HepG2 (cell line): ENCODE results near the gene CSNK1D. TPM values are rescaled to one million over a fixed set of nuclear protein-coding genes. Genes with fewer than 3 reads are reported as not detected.
A peak's percentile ranks its signal among the peaks of the same experiment; 100 is the strongest.

Source experiments
- CREB1 ChIP-seq, 2 experiments: fragments of 450-650 bp in 1 of 2; IDR thresholded peaks; 2 replicates each; pipeline ENCODE4 v1.6.1; 2016 to 2017; ENCODE audit warnings: control low read depth in 1 of 2, mild to moderate bottlenecking in 1 of 2, missing compliant biosample characterization in 1 of 2, missing genetic modification characterization in 1 of 2
- DR1 ChIP-seq: sonication (generic); formaldehyde crosslinking; IDR thresholded peaks from 2 replicates; pipeline ENCODE4 v1.8.0; 2021; ENCODE audit warnings: mild to moderate bottlenecking, missing genetic modification reagents, inconsistent platforms
- E2F5 ChIP-seq: sonication (generic); formaldehyde crosslinking; conservative IDR thresholded peaks from 2 replicates; pipeline ENCODE4 v1.4.0; 2020; ENCODE audit warnings: missing genetic modification reagents
- FIP1L1 ChIP-seq: fragments of 200-400 bp; formaldehyde crosslinking; IDR thresholded peaks from 2 replicates; pipeline ENCODE4 v1.6.1; 2018; ENCODE audit warnings: low read depth, mild to moderate bottlenecking, low read length, moderate library complexity, borderline replicate concordance; ENCODE audit not compliant: insufficient read depth
- FOXA1 ChIP-seq, 2 experiments: fragments of 450-650 bp in 1 of 2; sonication (generic) in 1 of 2; formaldehyde crosslinking in 1 of 2; IDR thresholded peaks; 2 replicates each; pipeline versions ENCODE4 v1.4.0 to v1.6.1; 2016 to 2020; ENCODE audit warnings: missing genetic modification reagents in 1 of 2
- HDAC6 ChIP-seq: fragments of 200-600 bp; sonication (generic); IDR thresholded peaks from 2 replicates; pipeline ENCODE4 v1.7.0; 2017; ENCODE audit warnings: mild to moderate bottlenecking, antibody characterized with exemption, low read length, low read depth
- HMG20B ChIP-seq: conservative IDR thresholded peaks from 2 replicates; pipeline ENCODE4 v1.6.1; 2016; ENCODE audit warnings: missing genetic modification reagents, missing compliant biosample characterization
- JARID2 ChIP-seq: sonication (generic); formaldehyde crosslinking; IDR thresholded peaks from 2 replicates; pipeline ENCODE4 v1.8.1; 2023; ENCODE audit warnings: missing genetic modification reagents, inconsistent platforms; ENCODE audit not compliant: insufficient replicate concordance
- JUN ChIP-seq: sonication (generic); formaldehyde crosslinking; IDR thresholded peaks from 2 replicates; pipeline ENCODE4 v1.4.0; 2020; ENCODE audit warnings: mild to moderate bottlenecking, missing genetic modification reagents
- KDM3A ChIP-seq: IDR thresholded peaks from 2 replicates; pipeline ENCODE4 v1.6.1; 2018; ENCODE audit warnings: low read depth, missing compliant biosample characterization
- KDM6A ChIP-seq: IDR thresholded peaks from 2 replicates; pipeline ENCODE4 v1.6.1; 2016; ENCODE audit warnings: low read depth
- LRRFIP1 ChIP-seq: sonication (generic); formaldehyde crosslinking; conservative IDR thresholded peaks from 2 replicates; pipeline ENCODE4 v1.4.0; 2020; ENCODE audit warnings: missing genetic modification reagents
- MTA3 ChIP-seq: sonication (generic); formaldehyde crosslinking; IDR thresholded peaks from 2 replicates; pipeline ENCODE4 v1.4.0; 2020; ENCODE audit warnings: missing genetic modification reagents
- NBN ChIP-seq: fragments of 450-650 bp; conservative IDR thresholded peaks from 2 replicates; pipeline ENCODE4 v1.6.1; 2017
- NFE2 ChIP-seq: sonication (generic); formaldehyde crosslinking; IDR thresholded peaks from 2 replicates; pipeline ENCODE4 v1.4.0; 2020; ENCODE audit warnings: missing genetic modification reagents
- PPARG ChIP-seq: conservative IDR thresholded peaks from 2 replicates; pipeline ENCODE4 v1.6.1; 2016; ENCODE audit warnings: missing biosample characterization, missing genetic modification reagents
- SMAD3 ChIP-seq: sonication (generic); formaldehyde crosslinking; IDR thresholded peaks from 2 replicates; pipeline ENCODE4 v1.4.0; 2020; ENCODE audit warnings: missing genetic modification reagents
- SNAPC5 ChIP-seq: sonication (generic); formaldehyde crosslinking; IDR thresholded peaks from 2 replicates; pipeline ENCODE4 v1.8.1; 2023; ENCODE audit warnings: mild to moderate bottlenecking, missing genetic modification reagents, borderline replicate concordance
- ZFP90 ChIP-seq: sonication (generic); formaldehyde crosslinking; IDR thresholded peaks from 2 replicates; pipeline ENCODE4 v1.8.0; 2022; ENCODE audit warnings: missing genetic modification reagents, mild to moderate bottlenecking, inconsistent platforms, borderline replicate concordance
- ZNF160 ChIP-seq: sonication (generic); formaldehyde crosslinking; IDR thresholded peaks from 2 replicates; pipeline ENCODE4 v1.8.0; 2022; ENCODE audit warnings: mild to moderate bottlenecking, inconsistent platforms, missing genetic modification reagents
- ZNF180 ChIP-seq: sonication (generic); formaldehyde crosslinking; IDR thresholded peaks from 2 replicates; pipeline ENCODE4 v1.4.0; 2020; ENCODE audit warnings: low read depth, missing genetic modification reagents, borderline replicate concordance
- ZNF335 ChIP-seq: sonication (generic); formaldehyde crosslinking; IDR thresholded peaks from 2 replicates; pipeline ENCODE4 v1.4.0; 2020; ENCODE audit warnings: missing genetic modification reagents
- ZNF44 ChIP-seq: sonication (generic); formaldehyde crosslinking; IDR thresholded peaks from 2 replicates; pipeline ENCODE4 v1.5.1; 2020; ENCODE audit warnings: mild to moderate bottlenecking, missing genetic modification reagents
- ZNF530 ChIP-seq: sonication (generic); formaldehyde crosslinking; IDR thresholded peaks from 2 replicates; pipeline ENCODE4 v1.5.0; 2020; ENCODE audit warnings: low read depth, mild to moderate bottlenecking, missing genetic modification reagents
- ZNF749 ChIP-seq: sonication (generic); formaldehyde crosslinking; IDR thresholded peaks from 2 replicates; pipeline ENCODE4 v1.8.0; 2022; ENCODE audit warnings: mild to moderate bottlenecking, missing genetic modification reagents, moderate library complexity, borderline replicate concordance
- ZSCAN20 ChIP-seq: sonication (generic); formaldehyde crosslinking; IDR thresholded peaks from 2 replicates; pipeline ENCODE4 v1.4.0; 2020; ENCODE audit warnings: missing genetic modification reagents, mild to moderate bottlenecking, borderline replicate concordance
- ZSCAN22 ChIP-seq: sonication (generic); formaldehyde crosslinking; IDR thresholded peaks from 2 replicates; pipeline ENCODE4 v1.4.0; 2020; ENCODE audit warnings: mild to moderate bottlenecking, missing genetic modification reagents
- polyA plus RNA-seq, 8 experiments: library from polyadenylated mRNA; depleted of rRNA in 3 of 8; stranded (reverse) in 7 of 8; unstranded in 1 of 8; fragments of >200 nt; fragmentation: Illumina TruSeq in 4 of 8; extraction: Trizol in 4 of 8; gene quantifications; 2 replicates each; pipeline versions ENCODE4 v1.2.1 to v1.2.3, GENCODE V29; 2011 to 2016; ENCODE audit warnings: low read depth in 4 of 8, missing spikeins in 1 of 8, mixed read lengths in 1 of 8; ENCODE audit not compliant: insufficient read depth in 1 of 8
- total RNA-seq, 5 experiments: library from RNA; depleted of rRNA; stranded (reverse); fragments of >200 nt; fragmentation: Illumina TruSeq; extraction: Trizol; gene quantifications; 2 replicates each; pipeline ENCODE4 v1.2.3, GENCODE V29; 2016; ENCODE audit warnings: low read depth in 1 of 5
- TF ChIP-seq, protein P1 (sequence below): sonication (generic); formaldehyde crosslinking; IDR thresholded peaks from 2 replicates; pipeline ENCODE4 v1.4.0; 2020; ENCODE audit warnings: low read depth, mild to moderate bottlenecking, missing genetic modification reagents

CSNK1D gene
- total and polyA plus RNA-seq, 2 of the 13 experiments (the other 11 are each of a cell fraction or from before 2014, with no cell fraction given) = 31.5 to 128 TPM

DNA sequence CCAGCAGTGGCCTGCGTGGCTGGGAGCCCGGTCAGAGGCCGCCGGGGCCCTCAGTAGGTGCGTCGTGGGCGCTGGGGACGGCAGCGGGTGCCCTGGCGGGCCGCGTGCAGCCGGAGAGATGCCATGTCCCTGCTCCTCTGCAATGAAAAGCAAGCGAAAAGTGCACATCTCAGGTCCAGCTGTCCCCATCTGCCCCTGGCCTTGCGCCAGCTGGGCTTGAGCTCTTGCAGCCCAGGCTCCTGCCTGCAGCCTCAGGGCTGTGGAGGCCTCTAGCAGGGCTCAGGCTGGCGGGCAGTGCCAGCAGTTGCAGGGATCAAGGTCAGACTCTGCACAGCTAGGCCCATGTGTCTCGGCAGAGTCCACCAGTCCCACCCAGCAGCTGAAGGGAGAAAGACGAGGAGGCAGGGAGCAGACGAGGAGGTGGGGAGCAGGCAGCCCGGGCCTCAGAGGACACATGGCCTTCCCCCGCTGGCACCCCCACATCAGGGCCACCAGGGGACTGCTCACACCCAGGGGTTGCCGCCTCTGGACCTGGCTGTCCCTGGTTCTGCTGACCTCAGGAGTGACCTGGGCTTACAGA lies 33.5 kb downstream of the CSNK1D start (continued):
- peak; percentile 64; the same call in 1 of the 2 replicates for TF ChIP-seq JUN (CRISPR knock-in tag)
- no peak for TF ChIP-seq LRRFIP1 (CRISPR knock-in tag)
- TF ChIP-seq E2F5 = no peak
- TF ChIP-seq MTA3 (CRISPR knock-in tag) = no peak
- TF ChIP-seq FOXA1 (IDR thresholded peaks at IDR 0.05) = no peak
- TF ChIP-seq FOXA1 (CRISPR knock-in tag; IDR thresholded peaks at IDR 0.05) = 0 out of 2 replicates have a peak, but pooled peaks have one; percentile 3
- TF ChIP-seq ZNF180 (CRISPR knock-in tag) = no peak
- no peak; the same call in 1 of the 2 replicates for TF ChIP-seq ZFP90 (CRISPR knock-in tag)
- peak; percentile 84; the same call in 1 of the 2 replicates for TF ChIP-seq FIP1L1
- TF ChIP-seq NBN = no peak
- peak; percentile 39 for TF ChIP-seq KDM3A
- no peak for TF ChIP-seq CREB1 (IDR thresholded peaks at IDR 0.05)
- no peak for TF ChIP-seq CREB1 (CRISPR knock-in tag; IDR thresholded peaks at IDR 0.05)
- no peak for TF ChIP-seq ZNF44 (CRISPR knock-in tag)
- TF ChIP-seq ZNF749 (CRISPR knock-in tag) = no peak
- no peak for TF ChIP-seq HMG20B (CRISPR knock-in tag)
- TF ChIP-seq NFE2 (CRISPR knock-in tag) = no peak
- 0 out of 2 replicates have a peak, but pooled peaks have one; percentile 56 for TF ChIP-seq KDM6A (CRISPR knock-in tag)
- no peak for TF ChIP-seq PPARG (CRISPR knock-in tag)
- TF ChIP-seq, protein P1, sequence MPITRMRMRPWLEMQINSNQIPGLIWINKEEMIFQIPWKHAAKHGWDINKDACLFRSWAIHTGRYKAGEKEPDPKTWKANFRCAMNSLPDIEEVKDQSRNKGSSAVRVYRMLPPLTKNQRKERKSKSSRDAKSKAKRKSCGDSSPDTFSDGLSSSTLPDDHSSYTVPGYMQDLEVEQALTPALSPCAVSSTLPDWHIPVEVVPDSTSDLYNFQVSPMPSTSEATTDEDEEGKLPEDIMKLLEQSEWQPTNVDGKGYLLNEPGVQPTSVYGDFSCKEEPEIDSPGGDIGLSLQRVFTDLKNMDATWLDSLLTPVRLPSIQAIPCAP = no peak
- TF ChIP-seq ZNF335 (CRISPR knock-in tag) = no peak
- TF ChIP-seq ZNF530 = 0 out of 2 replicates have a peak, but pooled peaks have one; percentile 38
- TF ChIP-seq ZSCAN22 (CRISPR knock-in tag) = no peak; the same call in 1 of the 2 replicates
- TF ChIP-seq SMAD3 = no peak
- TF ChIP-seq HDAC6 = no peak
- peak; percentile 32; the same call in 1 of the 2 replicates for TF ChIP-seq ZNF160
- TF ChIP-seq ZSCAN20 (CRISPR knock-in tag) = no peak
- TF ChIP-seq JARID2 = no peak
- no peak for TF ChIP-seq DR1 (CRISPR knock-in tag)
- no peak for TF ChIP-seq SNAPC5
